ENCODE data around the gene HMG20A.

HMG20A gene

DNA sequence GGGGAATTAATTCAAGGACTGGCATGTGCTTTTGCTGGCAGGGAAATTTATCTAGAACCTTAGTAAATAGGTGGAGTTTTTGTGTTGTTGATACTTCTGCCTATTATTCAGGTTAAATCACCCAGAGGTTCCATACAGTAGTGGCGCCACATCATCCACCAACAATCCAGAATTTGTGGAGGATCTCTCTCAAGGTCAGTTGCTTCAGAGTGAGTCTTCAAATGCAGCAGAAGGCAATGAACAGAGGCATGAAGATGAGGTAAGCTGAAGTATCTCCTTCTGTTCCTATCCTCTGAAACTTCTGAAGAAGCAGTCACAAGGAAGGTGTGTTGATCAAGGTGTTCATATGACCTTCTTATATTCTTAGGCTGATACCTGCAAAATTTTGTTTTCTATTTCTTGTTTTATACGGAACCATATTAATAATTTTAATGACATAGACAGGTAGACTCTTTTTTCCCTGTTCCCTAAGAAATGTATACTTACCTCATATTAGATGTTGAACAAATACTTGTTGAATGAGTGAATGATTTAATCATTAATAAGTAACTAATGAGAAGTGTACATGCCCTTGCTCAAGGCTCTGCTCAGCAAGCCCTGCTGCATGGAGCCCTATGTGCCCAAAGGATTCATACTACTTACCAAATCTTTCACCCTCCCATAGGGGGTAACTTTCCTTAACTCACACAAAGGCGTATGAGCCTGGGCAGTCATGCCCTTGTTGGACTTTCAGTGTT lies 43.6 kb downstream of the HMG20A start:
- TF ChIP-seq, protein P1, sequence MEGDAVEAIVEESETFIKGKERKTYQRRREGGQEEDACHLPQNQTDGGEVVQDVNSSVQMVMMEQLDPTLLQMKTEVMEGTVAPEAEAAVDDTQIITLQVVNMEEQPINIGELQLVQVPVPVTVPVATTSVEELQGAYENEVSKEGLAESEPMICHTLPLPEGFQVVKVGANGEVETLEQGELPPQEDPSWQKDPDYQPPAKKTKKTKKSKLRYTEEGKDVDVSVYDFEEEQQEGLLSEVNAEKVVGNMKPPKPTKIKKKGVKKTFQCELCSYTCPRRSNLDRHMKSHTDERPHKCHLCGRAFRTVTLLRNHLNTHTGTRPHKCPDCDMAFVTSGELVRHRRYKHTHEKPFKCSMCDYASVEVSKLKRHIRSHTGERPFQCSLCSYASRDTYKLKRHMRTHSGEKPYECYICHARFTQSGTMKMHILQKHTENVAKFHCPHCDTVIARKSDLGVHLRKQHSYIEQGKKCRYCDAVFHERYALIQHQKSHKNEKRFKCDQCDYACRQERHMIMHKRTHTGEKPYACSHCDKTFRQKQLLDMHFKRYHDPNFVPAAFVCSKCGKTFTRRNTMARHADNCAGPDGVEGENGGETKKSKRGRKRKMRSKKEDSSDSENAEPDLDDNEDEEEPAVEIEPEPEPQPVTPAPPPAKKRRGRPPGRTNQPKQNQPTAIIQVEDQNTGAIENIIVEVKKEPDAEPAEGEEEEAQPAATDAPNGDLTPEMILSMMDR (IDR thresholded peaks at IDR 0.05), result no peak

DNA sequence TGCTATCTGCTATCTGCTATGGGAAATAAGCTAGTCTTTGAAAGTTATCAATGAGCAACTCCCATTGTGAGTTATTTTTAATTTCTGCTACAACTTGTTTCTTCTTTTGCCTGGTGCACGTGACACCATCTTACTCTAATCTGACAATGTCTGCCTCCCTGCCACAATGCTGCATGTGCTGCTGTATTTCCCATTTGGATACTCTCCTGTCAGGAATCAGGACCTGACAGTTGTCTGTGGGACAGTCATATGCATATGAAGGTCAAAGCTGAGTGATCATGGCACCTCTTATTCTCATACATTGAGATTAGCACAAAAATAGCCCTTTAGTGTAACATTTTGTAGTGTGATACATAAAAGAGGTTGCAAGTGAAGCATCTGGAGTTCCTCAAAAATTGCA lies 45.8 kb downstream of the HMG20A start:
- TF ChIP-seq, protein P1 (IDR thresholded peaks at IDR 0.05), result no peak

DNA sequence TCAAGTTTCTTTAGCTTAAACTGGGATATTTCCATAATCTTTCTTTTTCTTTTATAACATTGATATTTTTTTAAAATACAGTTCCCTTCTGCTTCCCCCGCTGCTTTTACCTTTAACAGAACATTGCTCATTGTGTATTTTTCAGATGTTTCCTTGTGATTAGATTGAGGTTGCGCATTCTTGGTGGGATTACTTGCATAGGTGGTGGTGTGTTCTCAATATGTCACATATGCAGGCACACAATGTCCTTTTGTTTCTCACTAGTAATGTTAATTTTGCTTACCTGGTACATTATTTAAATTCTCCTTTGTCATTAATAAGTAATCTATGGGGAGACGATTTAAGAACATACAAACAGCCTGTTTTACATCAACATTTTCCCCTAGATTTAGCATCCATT lies 48.2 kb downstream of the HMG20A start:
- TF ChIP-seq, protein P1 (IDR thresholded peaks at IDR 0.05), result no peak

DNA sequence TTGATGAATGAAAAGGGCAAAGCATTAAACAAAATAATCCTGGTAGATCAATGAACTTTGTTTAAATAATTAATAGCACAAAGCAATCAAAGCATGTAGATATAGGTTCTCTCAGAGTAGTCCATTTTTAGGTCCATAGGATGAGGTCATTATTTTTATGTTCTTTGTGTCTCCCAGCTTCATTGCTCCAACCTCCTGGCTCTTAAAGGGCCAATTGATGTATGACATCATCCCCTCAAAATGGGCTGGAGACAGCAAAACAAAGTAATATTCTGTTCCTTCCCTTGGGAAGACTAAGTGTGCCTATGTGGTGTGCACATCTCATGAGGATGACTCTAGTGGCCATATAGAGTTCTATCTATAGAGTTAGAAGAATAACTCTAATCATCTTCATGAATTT lies 49.5 kb downstream of the HMG20A start:
- TF ChIP-seq, protein P1 (IDR thresholded peaks at IDR 0.05), result no peak

DNA sequence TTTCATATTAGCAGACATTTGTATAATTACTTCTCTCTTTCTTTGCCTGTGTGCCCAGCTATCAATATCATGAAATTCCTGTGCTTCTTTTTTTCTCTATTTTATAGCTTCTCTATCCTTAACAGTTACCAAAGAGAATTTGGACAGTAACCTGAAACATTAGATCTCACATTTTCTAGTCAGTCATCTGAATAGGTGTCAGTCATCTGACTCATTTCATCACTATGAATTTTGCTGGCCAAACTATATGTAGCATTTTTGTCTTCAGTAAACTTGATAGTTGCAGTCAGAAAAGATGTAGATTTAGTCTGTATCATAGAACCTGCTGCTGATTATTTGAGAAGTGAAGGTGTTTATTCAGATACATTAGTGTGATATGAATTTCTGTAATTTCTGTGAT lies 52.6 kb downstream of the HMG20A start:
- TF ChIP-seq, protein P1 (IDR thresholded peaks at IDR 0.05), result no peak

DNA sequence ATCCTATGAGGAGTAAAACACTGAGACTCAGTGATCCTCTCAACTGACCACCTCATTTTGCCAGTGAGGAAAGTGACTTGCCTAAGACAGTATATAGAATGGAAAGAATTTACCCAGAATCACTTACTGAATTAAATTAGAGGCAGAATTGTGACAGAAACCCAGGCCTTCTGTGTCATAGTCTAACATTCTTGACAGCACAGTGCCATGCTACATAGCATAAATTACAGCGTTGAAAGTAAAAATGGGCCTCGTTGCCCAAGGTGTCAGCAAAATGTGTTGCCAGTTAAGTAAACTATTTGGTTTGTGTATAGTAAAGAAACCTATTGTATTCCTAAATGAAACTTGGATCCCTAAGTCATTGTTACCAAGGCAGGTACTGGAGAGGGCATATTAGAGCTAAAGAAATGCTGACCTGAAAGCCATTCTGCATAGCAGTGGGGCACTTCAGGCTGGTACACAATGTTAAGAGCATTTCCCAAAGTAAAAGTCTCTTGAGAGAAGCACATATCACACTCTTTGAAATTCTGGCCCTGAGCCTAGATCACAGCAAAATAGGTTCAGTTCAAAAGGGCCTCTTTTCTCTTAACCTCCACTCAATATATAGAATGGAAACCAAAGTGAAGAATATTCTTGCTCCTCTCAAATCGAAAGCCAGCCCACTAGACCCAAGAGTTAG lies 53.8 kb downstream of the HMG20A start:
- TF ChIP-seq, protein P1 (IDR thresholded peaks at IDR 0.05), result no peak

DNA sequence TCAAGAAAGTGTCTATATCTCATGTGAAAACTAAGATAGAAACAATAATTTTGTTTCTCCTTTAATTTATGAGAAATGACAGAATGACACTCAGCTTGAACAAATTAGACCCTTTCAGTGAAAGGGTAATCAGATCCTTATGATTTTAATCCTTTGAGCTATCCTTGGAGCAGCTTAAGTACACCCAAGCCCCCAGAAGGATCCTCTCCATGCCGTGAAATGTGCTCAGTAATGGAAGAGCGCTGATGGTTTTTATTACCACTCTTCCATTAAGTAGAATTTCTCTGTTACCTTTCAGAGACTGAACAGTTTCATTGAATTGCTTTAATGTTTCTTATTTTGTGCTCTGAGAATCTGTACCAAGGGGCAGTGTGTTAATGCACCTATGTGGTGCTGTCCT lies 54.3 kb downstream of the HMG20A start:
- TF ChIP-seq, protein P1 (IDR thresholded peaks at IDR 0.05), result no peak
